Endothelial cell of umbilical vein (primary cell): ENCODE results near the gene PPIL1. TPM values are rescaled to one million over a fixed set of nuclear protein-coding genes. Genes with fewer than 3 reads are reported as not detected.

Source experiments
- BruUV-seq: library from RNA; stranded (reverse); fragments of 400-500 nt; replicated peaks from 2 replicates; lab custom pipeline; 2021; lab: Mats Ljungman, UMichigan
- CTCF ChIA-PET: fragments of 300-600, 350-600 bp; sonication (Branson Sonifier 250); formaldehyde crosslinking; loops from one replicate; lab custom pipeline; 2021; ENCODE audit warnings: antibody characterized with exemption, inconsistent platforms; lab: Charles Lee
- POLR2A ChIA-PET: fragments of 300-600, 350-600 bp; sonication (Branson Sonifier 250); formaldehyde crosslinking; loops from one replicate; lab custom pipeline; 2021; ENCODE audit warnings: antibody characterized with exemption, inconsistent platforms; lab: Charles Lee
- DNase-seq: peaks from one replicate; pipeline ENCODE4 v3.0.0-alpha.2; 2011; ENCODE audit warnings: low read depth, low spot score
- FAIRE-seq: peaks from 2 replicates; lab custom pipeline; 2011; peaks lifted over from hg19 to GRCh38; lab: Jason Lieb, UNC
- H2AFZ ChIP-seq: 2 replicates; pipeline ENCODE4 v1.6.0; 2012; ENCODE audit warnings: low read depth, low read length, control low read depth, inconsistent platforms
- H3K27ac ChIP-seq: 2 replicates; pipeline ENCODE4 v1.5.1; 2011; ENCODE audit warnings: low read depth, mild to moderate bottlenecking, control low read depth, low read length, moderate library complexity; ENCODE audit not compliant: insufficient read depth
- H3K27me3 ChIP-seq, 2 experiments: 2 replicates each; pipeline versions ENCODE4 v1.6.0 to v1.6.1; 2011; ENCODE audit warnings: low read length in 2 of 2, mixed read lengths in 1 of 2; ENCODE audit not compliant: control insufficient read depth in 2 of 2, insufficient read depth in 2 of 2
- H3K36me3 ChIP-seq, 2 experiments: 2 replicates in 1 of 2; 3 replicates in 1 of 2; pipeline ENCODE4 v1.5.1; 2011; ENCODE audit warnings: low read length in 2 of 2, mild to moderate bottlenecking in 1 of 2, moderate library complexity in 1 of 2; ENCODE audit not compliant: control insufficient read depth in 2 of 2, insufficient read depth in 2 of 2; ENCODE audit errors: extremely low read depth in 1 of 2
- H3K4me1 ChIP-seq: 3 replicates; pipeline ENCODE4 v1.5.1; 2011; ENCODE audit warnings: mild to moderate bottlenecking, low read length; ENCODE audit not compliant: control insufficient read depth, insufficient read depth; ENCODE audit errors: extremely low read depth
- H3K4me2 ChIP-seq: 2 replicates; pipeline ENCODE4 v1.6.1; 2011; ENCODE audit warnings: low read length, control low read depth, mixed read lengths; ENCODE audit not compliant: insufficient read depth
- H3K4me3 ChIP-seq, 3 experiments: fragments of 200-600 bp in 1 of 3; sonication (generic), shearing (Covaris generic) in 1 of 3; replicated peaks in 1 of 3; 2 replicates each; pipeline ENCODE4 v1.5.1; 2011 to 2016; ENCODE audit warnings: control low read depth in 3 of 3, low read length in 3 of 3, mild to moderate bottlenecking in 2 of 3, inconsistent platforms in 1 of 3, low read depth in 1 of 3, moderate library complexity in 1 of 3; ENCODE audit not compliant: insufficient read depth in 1 of 3
- H3K79me2 ChIP-seq: 2 replicates; pipeline ENCODE4 v1.6.0; 2012; ENCODE audit warnings: low read length, inconsistent platforms; ENCODE audit not compliant: control insufficient read depth, insufficient read depth
- H3K9ac ChIP-seq: replicated peaks from 2 replicates; pipeline ENCODE3; 2011; ENCODE audit warnings: low read length, control low read depth; ENCODE audit not compliant: insufficient read depth; ENCODE audit errors: extremely low read depth
- H3K9me1 ChIP-seq: replicated peaks from 3 replicates; pipeline ENCODE4 v1.6.0; 2011; ENCODE audit warnings: mild to moderate bottlenecking, low read length; ENCODE audit not compliant: control insufficient read depth, insufficient read depth; ENCODE audit errors: extremely low read depth
- H3K9me3 ChIP-seq: replicated peaks from 2 replicates; pipeline ENCODE4 v1.5.1; 2012; ENCODE audit warnings: low read length, inconsistent platforms; ENCODE audit not compliant: control insufficient read depth, insufficient read depth
- H4K20me1 ChIP-seq: replicated peaks from 2 replicates; pipeline ENCODE3; 2011; ENCODE audit warnings: mild to moderate bottlenecking, low read length; ENCODE audit not compliant: control insufficient read depth, insufficient read depth; ENCODE audit errors: extremely low read depth
- CTCF ChIP-seq, 2 donors: IDR thresholded peaks; 1 replicate in 1 of 2; 2 replicates in 1 of 2; pipeline ENCODE4 v1.5.1; 2011; ENCODE audit warnings: low read length in 2 of 2, mild to moderate bottlenecking in 2 of 2, moderate library complexity in 2 of 2, control low read depth in 1 of 2, inconsistent platforms in 1 of 2, low read depth in 1 of 2; ENCODE audit not compliant: insufficient read depth in 1 of 2; ENCODE audit errors: extremely low read depth in 1 of 2
- EZH2 ChIP-seq: IDR thresholded peaks from 2 replicates; pipeline ENCODE4 v1.6.1; 2012; ENCODE audit warnings: borderline replicate concordance, low read depth, mild to moderate bottlenecking, moderate library complexity, low read length, inconsistent platforms; ENCODE audit not compliant: severe bottlenecking
- FOS ChIP-seq: IDR thresholded peaks from 2 replicates; pipeline ENCODE4 v1.6.1; 2011; ENCODE audit warnings: mild to moderate bottlenecking, low read length, moderate library complexity, borderline replicate concordance; ENCODE audit not compliant: insufficient read depth
- GATA2 ChIP-seq: IDR thresholded peaks from 2 replicates; pipeline ENCODE4 v1.7.0; 2011; ENCODE audit warnings: low read depth, mild to moderate bottlenecking, moderate library complexity, mixed read lengths, low read length; ENCODE audit not compliant: insufficient read length, insufficient read depth
- JUN ChIP-seq: IDR thresholded peaks from 2 replicates; pipeline ENCODE4 v1.6.1; 2011; ENCODE audit warnings: borderline replicate concordance, low read depth; ENCODE audit not compliant: insufficient read length, insufficient read depth
- MYC ChIP-seq: IDR thresholded peaks from one replicate; pipeline ENCODE4 v1.6.1; 2011; ENCODE audit warnings: mild to moderate bottlenecking, low read depth, low read length
- POLR2A ChIP-seq: IDR thresholded peaks from 2 replicates; pipeline ENCODE4 v1.6.1; 2012; ENCODE audit warnings: low read depth, mild to moderate bottlenecking, control low read depth, low read length
- POLR2AphosphoS5 ChIP-seq: IDR thresholded peaks from 2 replicates; pipeline ENCODE4 v1.6.1; 2012; ENCODE audit warnings: low read depth, mild to moderate bottlenecking, control low read depth, low read length, moderate library complexity; ENCODE audit not compliant: insufficient read depth
- dilution Hi-C: fragments of 300-500 bp; cut with MboI; formaldehyde crosslinking; loops from one replicate; pipeline ENCODE4 v1.15.0; 2019; ENCODE audit warnings: low sequenced_read_pairs; ENCODE audit not compliant: extremely low pct_ligation_motif_present
- intact Hi-C: fragments of 100-400 bp; cut with micrococcal nuclease; formaldehyde crosslinking; loops from one replicate; pipeline ENCODE4 v1.10.0; 2022
- polyA plus RNA-seq, 4 experiments: library from polyadenylated mRNA; depleted of rRNA in 3 of 4; stranded (reverse) in 3 of 4; unstranded in 1 of 4; fragments of >200 nt; gene quantifications; 2 replicates each; pipeline versions ENCODE4 v1.2.1 to v1.2.3, GENCODE V29; 2011 to 2012; ENCODE audit warnings: missing spikeins in 1 of 4
- total RNA-seq: library from RNA; stranded (reverse); gene quantifications from 2 replicates; pipeline ENCODE4 v1.2.3, GENCODE V29; 2021
- TF ChIP-seq, protein P1 (sequence below): IDR thresholded peaks from 2 replicates; pipeline ENCODE4 v1.6.1; 2011; ENCODE audit not compliant: insufficient read depth, insufficient read length

PPIL1 gene
- total and polyA plus RNA-seq, 2 donors (not counting 3 experiments of a cell fraction or from before 2014, with no cell fraction given), result 28.6 to 35.6 TPM

DNA sequence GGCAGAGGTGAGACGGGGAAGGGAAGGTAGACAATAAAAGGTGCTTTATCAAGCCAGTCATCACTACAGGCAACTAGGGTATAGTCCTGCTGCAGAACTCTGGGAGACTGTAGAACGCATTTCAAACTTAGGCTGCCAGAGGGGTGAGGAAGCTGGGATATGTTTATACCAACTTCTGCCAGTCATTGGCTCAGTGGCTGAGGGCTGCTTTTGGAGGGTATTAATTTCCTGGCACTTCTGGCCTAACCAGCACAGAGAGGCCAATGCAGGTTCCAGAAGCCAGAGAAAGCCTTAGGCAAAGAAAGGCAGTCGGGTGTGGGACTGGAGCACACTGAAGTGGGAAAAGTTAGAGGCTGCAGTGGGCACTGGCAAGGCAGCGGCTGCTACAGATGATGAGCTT, 31.4 kb downstream of the PPIL1 start:
- dilution Hi-C loops (no loop called here), intact Hi-C loops (no loop called here)
- TF ChIP-seq FOS, result no peak
- no peak for TF ChIP-seq GATA2
- Histone ChIP-seq H3K27me3 (no peaks in the 10 kb centered on the region), H3K9me1 (no peaks in the 10 kb centered on the region), H3K4me2 (no peak overlapping the region), H3K9me3 (no peaks in the 10 kb centered on the region), H4K20me1 (no peaks in the 10 kb centered on the region), H3K79me2 (no peaks in the 10 kb centered on the region), H3K27ac (no peak overlapping the region), H2AFZ (no peak overlapping the region), H3K9ac (no peak overlapping the region), H3K4me3 (no peak overlapping the region), H3K36me3 (no peaks in the 10 kb centered on the region), H3K4me1 (peaks cover 20% of the 10 kb centered on the region)
- ChIA-PET POLR2A (no interaction called here), CTCF (interaction anchor here (1.1 to 2.3 kb wide), 5 partner anchors 7 to 61 kb away, joined by 3 to 9 read pairs (median 4); no protein-coding TSS in a partner anchor)
- FAIRE-seq, result no peak
- no TSS peak for BruUV-seq
- no peak for DNase-seq

- no peaks in the 10 kb centered on the region for H3K79me2 ChIP-seq
- H3K4me2 ChIP-seq, result no peak overlapping the region
- no peaks in the 10 kb centered on the region for H3K36me3 ChIP-seq
- H3K27me3 ChIP-seq, result no peaks in the 10 kb centered on the region
- H2AFZ ChIP-seq, result no peak overlapping the region
- no peak overlapping the region for H3K9ac ChIP-seq
- no peak overlapping the region for H3K4me3 ChIP-seq
- intact Hi-C loops (no loop called here), dilution Hi-C loops (no loop called here)
- DNase-seq, result no peak
- TF ChIP-seq FOS, result no peak
- TF ChIP-seq CTCF (IDR thresholded peaks at IDR 0.05; ENCODE audit: extremely low read depth in 1 of 2, insufficient read depth in 1 of 2, low read depth in 1 of 2, low read length in 2 of 2), result no peak
- no peak for TF ChIP-seq JUN
- no peak for TF ChIP-seq MYC
- no peak for TF ChIP-seq POLR2AphosphoS5
- TF ChIP-seq, protein P1, sequence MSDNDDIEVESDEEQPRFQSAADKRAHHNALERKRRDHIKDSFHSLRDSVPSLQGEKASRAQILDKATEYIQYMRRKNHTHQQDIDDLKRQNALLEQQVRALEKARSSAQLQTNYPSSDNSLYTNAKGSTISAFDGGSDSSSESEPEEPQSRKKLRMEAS, result no peak
- no peak for TF ChIP-seq EZH2
- TF ChIP-seq POLR2A, result no peak
- no peak for TF ChIP-seq GATA2
- BruUV-seq, result no TSS peak
- peaks cover 21% of the 10 kb centered on the region for H3K4me1 ChIP-seq
- H3K9me1 ChIP-seq, result no peaks in the 10 kb centered on the region
- no peaks in the 10 kb centered on the region for H3K9me3 ChIP-seq
- POLR2A ChIA-PET, result no interaction called here
- H4K20me1 ChIP-seq, result no peaks in the 10 kb centered on the region
- CTCF ChIA-PET, result interaction anchor here (1.3 to 2.3 kb wide), 3 partner anchors 10 to 14 kb away, joined by 3 to 11 read pairs (median 9); no protein-coding TSS in a partner anchor
- H3K27ac ChIP-seq, result no peak overlapping the region
- no peak for FAIRE-seq
These were observed 32.8 kb downstream of the PPIL1 start for GRCh38 chr6:36841756-36842155.
